Kidney capillary endothelial cell (primary cell): ENCODE data around the gene PRR5L.

Source experiments
- DNase-seq: peaks from one replicate; pipeline ENCODE4 v3.0.0-alpha.2; 2018; ENCODE audit warnings: low spot score

Gene PRR5L

GRCh38 chr11:36358436-36358835 is 62.3 kb downstream of the PRR5L start:
- DNase-seq: no peak

DNA sequence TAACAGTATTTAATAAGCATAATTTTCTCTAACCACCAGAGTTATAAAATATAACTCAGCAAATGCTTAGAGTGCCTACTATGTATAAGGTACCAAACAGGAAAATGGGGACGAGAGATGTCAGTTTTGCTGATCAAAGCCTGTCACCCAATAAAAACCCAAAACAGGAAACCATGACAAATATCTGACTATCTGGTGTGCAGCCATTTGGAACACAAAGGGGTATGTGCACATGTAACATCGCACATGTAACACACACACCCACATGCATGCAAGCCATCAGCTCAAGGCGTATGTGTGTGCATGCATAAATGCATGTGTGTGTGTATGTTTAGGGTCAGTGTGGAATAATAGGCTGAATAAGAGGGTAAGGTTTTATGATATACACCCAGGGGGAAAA is 64.2 kb downstream of the PRR5L start:
- DNase-seq: no peak

DNA sequence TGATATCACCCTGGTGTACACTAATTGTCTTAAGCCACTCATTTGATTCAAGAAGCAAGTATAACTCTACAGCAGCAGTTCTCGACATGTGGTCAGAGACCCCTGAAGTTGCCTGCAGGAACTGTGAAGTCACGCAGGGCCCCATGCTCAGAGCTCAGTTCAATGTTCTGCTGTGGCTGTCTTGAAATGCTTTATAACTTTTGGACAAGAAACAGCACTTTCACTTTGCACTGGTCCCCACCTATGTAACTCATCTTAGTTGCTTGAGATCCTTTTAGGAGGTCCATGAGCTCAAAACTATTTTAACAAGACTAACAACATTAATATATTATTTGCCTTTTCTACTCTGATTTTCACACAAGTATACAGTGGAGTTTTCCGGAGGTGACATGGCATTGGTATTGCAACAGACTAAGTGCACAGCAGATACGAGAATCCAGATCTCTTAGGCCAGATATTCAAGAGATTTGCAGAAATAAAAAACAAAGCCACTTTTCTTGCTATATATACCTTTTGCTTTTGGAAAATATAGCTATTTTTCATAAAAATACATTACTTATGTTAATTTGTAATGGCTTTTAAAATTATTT is 64.8 kb downstream of the PRR5L start:
- DNase-seq: no peak

GRCh38 chr11:36361472-36361871 is 65.4 kb downstream of the PRR5L start:
- DNase-seq: no peak

DNA sequence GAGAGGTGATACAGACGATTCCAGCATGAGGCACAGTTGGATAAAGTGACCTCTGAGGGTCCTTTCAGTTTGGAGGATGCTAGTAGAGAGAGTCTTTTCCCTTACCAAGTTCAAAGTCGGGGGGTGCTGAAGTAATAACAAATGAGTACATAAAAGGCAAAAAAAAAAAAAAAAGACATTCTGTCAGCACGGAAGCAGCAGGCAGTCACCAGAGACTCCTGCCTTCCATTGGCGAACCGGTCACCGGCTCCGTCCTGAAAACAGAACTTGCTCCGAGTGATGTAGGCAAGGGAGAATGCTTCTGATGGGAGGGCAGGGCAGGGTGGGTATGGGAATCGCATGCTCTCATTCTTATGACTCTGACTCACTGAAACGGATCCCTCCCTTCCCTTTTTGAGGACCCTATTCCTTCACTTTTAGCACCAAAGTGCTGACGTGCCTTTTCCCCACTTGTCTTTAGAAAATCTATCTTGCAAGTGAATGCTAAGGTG is 65.9 kb downstream of the PRR5L start:
- DNase-seq: no peak

DNA sequence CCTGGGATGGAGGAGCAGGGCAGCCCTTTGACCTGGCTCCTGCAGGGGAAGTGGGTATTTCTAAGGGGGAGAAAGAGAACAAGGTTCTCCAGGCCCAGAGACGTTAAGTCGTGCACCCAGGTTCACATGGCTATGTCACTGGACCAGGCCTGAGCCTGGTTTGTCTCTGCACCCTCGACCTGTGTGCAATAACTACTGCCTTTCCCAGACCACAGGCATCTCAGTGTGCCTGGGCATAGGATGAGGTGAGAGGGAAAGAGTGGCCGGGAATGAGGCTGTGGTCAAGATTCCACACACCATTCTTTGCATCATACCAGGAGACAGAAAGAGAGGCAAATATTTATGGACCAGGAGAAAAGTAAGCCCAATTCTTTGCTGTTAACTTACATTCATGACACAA is 66.8 kb downstream of the PRR5L start:
- no peak for DNase-seq

DNA sequence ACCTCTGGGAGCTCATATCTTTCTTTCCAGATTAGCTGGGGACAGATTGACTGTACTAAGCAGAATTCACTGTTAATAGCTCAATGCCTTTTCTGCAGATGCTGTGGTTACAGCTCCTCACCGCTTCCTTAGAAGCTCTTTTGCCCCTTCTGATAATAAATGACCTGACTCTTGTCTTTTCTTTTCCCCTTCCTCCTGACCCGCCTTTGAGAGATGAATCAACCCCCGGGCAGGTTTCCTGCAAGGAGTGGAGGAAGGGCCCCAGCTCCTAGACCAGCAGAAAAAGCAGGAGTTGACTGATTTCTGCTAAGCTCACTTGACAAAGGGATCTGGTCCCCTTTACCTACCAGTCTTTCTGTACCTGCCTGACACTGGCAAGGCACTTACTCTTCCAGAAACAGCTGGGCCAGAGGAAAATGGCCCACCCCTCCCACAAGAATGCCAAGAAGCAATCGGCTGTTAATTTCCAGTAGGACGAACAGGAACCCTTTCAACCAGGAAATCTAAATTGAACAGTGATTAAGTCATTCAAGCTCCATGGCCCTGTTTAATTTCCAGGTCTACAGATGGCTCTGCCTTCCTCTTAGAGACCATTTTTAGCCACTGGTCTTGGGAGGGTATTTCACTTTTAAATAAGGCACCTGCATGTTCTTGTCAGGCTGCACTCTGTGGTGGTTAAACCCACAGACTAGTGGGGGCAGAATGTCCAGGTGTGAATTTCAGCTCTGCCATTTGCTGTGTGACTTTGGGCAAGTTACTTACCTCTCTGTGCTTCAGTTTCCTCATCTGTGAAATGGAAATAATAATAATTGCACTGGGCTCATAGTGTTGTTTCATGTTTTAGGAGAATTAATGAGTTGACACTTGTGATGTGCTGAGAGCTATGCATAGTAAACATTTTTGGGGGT is 67.5 kb downstream of the PRR5L start:
- peak; percentile 67 for DNase-seq

GRCh38 chr11:36364551-36365325 is 68.7 kb downstream of the PRR5L start:
- no peak for DNase-seq

DNA sequence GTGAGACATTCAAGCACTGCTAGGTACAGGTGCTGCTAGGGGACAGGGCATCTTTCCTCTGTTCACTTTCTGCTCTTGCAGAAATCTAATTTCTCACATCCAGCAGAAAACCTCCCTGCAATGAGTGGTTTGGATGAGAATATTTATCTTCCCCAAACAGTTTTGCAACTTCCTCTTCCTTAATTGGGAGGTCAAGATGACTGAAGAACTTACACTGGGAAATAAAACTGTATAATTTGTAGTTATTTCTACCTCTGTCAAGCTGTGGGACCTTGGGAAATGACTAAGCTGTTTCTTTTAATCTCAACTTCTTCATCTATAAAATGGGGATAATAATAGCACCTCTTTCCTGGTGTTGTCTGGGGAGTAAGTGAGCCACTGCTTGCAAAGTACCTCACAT is 69.8 kb downstream of the PRR5L start:
- DNase-seq: no peak

GRCh38 chr11:36367806-36368680 is 72.0 kb downstream of the PRR5L start:
- DNase-seq: no peak

GRCh38 chr11:36371181-36371580 is 75.1 kb downstream of the PRR5L start:
- no peak for DNase-seq

DNA sequence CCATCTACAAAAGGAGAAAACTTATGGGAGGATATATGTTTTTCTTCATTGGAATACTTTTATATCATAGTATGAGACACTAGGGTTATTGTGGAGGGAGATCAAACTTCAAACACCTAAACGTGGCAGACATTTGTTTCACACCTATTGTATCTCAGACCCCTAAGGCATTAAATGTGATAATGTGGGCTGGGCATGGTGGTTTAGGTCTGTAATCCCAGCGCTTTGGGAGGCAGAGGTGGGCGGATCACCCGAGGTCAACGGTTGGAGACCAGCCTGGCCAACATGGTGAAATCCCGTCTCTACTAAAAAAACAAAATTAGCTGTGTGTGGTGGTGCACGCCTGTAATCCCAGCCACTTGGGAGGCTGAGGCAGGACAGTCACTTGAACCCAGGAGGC is 75.5 kb downstream of the PRR5L start:
- DNase-seq: no peak

GRCh38 chr11:36372101-36372771 is 76.1 kb downstream of the PRR5L start:
- no peak for DNase-seq

- DNase-seq: no peak
These were observed 77.2 kb downstream of the PRR5L start for GRCh38 chr11:36373016-36374010.

DNA sequence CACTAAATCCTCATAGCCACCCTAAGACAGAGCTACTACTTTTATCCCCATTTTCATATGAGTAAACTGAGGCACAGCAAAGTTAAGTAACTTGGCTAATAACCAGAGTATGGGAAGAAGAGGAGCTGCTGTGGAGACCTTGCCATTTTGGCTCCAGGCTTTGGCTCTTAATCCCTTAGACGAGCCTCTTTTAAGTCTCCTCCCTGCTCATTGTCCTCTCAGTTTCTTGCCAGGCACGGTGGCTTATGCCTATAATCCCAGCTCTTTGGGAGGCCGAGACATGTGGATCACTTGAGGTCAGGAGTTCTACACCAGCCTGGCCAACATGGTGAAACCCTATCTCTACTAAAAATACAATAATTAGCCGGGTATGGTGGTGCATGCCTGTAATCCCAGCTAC is 78.6 kb downstream of the PRR5L start:
- DNase-seq: no peak

GRCh38 chr11:36375353-36376008 is 79.4 kb downstream of the PRR5L start:
- no peak for DNase-seq

DNA sequence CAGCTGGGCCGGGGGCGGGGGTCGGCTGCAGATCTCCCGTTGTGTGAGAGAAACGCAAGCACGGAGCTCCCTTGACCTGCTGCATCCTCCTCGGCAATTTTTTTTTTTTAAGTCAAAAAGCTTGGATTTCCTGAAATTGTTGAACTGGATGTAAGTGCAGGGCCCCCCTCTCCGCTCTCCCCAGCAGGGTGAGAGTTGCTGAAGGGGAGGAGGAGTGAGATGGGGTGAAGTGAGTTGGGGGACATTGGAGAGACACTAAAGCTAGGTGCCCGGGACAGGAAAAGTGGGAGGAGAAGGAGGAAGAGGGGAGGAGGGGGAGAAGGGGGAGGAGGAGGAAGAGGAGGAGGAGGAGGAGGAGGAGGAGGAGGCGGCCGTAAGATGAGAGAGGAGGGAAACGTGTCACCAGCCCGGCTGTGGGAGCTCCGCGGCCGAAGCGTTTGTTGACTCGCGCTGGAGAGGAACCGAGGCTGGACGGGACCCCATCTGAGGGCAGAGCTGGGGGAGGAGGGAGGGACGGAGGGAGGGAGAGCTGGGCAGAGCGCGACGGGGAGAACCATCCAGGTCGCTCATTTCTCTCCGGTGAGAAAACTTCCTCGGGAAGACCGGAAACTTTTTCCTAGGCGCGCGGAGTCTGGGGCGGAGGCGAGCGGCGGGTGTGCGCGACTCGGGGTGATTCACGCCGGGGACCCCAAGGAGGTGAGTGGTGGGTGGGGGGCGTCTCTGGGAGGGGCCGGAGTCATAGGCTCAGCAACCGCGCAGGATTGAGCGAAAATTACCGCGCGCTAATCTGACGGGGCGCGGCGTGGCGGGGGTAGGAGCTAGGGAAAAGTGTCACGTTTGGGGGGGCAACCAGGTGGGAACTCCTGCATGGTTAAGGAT is 80.2 kb downstream of the PRR5L start:
- DNase-seq: no peak
